ENCODE data around the gene IGSF10. TPM values are rescaled to one million over a fixed set of nuclear protein-coding genes. Genes with fewer than 3 reads are reported as not detected.

IGSF10 gene
- polyA plus RNA-seq, 1 donor (not counting 4 experiments of a cell fraction or from before 2014, with no cell fraction given): under 0.01 TPM

DNA sequence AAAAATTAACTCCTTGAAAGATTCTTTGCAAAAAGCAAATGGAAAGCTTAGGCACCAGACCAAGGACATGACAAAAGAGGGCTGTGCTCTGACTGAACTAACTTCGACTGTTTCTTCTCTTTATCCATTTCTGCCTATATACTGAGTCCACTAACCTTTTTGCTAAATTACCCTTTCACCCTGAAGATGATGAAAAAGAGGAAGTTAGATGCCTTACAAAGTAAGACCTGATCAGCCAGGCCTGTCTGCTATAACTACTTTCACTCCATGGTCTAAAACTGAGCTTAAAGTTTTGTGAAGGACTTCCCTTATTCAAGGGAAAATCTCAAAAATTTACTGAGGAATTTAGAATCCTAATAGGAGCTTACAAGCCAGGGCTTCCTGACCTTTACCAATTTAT is 6.2 kb upstream of the IGSF10 start:
- Histone ChIP-seq H3K27ac (ENCODE audit: control insufficient read depth, insufficient read depth, low read length) (no peak overlapping the region), H3K4me3 (ENCODE audit: control insufficient read depth in 2 of 3, extremely low read depth in 1 of 3, insufficient read depth in 2 of 3, low read depth in 1 of 3, low read length in 3 of 3) (no peak overlapping the region), H3K36me3 (ENCODE audit: control insufficient read depth in 2 of 2, extremely low read depth in 1 of 2, insufficient read depth in 2 of 2, low read length in 2 of 2) (no peaks in the 10 kb centered on the region), H4K20me1 (ENCODE audit: control insufficient read depth, extremely low read depth, insufficient read depth, low read length) (no peaks in the 10 kb centered on the region), H3K79me2 (ENCODE audit: control insufficient read depth, insufficient read depth, low read length) (no peaks in the 10 kb centered on the region), H3K9ac (ENCODE audit: control insufficient read depth, extremely low read depth, insufficient read depth, low read length) (no peak overlapping the region), H3K9me1 (ENCODE audit: control insufficient read depth, extremely low read depth, insufficient read depth, low read length) (no peaks in the 10 kb centered on the region), H2AFZ (ENCODE audit: control insufficient read depth, low read length) (no peak overlapping the region), H3K27me3 (ENCODE audit: control insufficient read depth, extremely low read depth, insufficient read depth, low read length) (peaks cover 2% of the 10 kb centered on the region), H3K4me2 (ENCODE audit: control insufficient read depth, extremely low read depth, insufficient read depth, low read depth, low read length) (no peak overlapping the region), H3K4me1 (ENCODE audit: control insufficient read depth, extremely low read depth, insufficient read depth, low read length) (no peaks in the 10 kb centered on the region), H3K9me3 (ENCODE audit: control insufficient read depth, low read depth, low read length) (no peaks in the 10 kb centered on the region)
- TF ChIP-seq EZH2 (IDR thresholded peaks at IDR 0.05; ENCODE audit: low read length): no peak
- TF ChIP-seq, protein P1, sequence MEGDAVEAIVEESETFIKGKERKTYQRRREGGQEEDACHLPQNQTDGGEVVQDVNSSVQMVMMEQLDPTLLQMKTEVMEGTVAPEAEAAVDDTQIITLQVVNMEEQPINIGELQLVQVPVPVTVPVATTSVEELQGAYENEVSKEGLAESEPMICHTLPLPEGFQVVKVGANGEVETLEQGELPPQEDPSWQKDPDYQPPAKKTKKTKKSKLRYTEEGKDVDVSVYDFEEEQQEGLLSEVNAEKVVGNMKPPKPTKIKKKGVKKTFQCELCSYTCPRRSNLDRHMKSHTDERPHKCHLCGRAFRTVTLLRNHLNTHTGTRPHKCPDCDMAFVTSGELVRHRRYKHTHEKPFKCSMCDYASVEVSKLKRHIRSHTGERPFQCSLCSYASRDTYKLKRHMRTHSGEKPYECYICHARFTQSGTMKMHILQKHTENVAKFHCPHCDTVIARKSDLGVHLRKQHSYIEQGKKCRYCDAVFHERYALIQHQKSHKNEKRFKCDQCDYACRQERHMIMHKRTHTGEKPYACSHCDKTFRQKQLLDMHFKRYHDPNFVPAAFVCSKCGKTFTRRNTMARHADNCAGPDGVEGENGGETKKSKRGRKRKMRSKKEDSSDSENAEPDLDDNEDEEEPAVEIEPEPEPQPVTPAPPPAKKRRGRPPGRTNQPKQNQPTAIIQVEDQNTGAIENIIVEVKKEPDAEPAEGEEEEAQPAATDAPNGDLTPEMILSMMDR (optimal IDR thresholded peaks at IDR 0.05 in 1 of 3, IDR thresholded peaks at IDR 0.05 in 1 of 3, conservative IDR thresholded peaks at IDR 0.05 in 1 of 3; ENCODE audit: extremely low read depth in 1 of 3, insufficient read depth in 2 of 3, low read length in 3 of 3): no peak
- DNase-seq (ENCODE audit: low read depth, low spot score) (no peak), FAIRE-seq (no peak)
- dilution Hi-C loops (cut with MboI; ENCODE audit: extremely low pct_ligation_motif_present, low sequenced_read_pairs): no loop called here

- Histone ChIP-seq H3K9ac (ENCODE audit: control insufficient read depth, extremely low read depth, insufficient read depth, low read length) (no peak overlapping the region), H2AFZ (ENCODE audit: control insufficient read depth, low read length) (no peak overlapping the region), H3K4me1 (ENCODE audit: control insufficient read depth, extremely low read depth, insufficient read depth, low read length) (peaks cover 5% of the 10 kb centered on the region), H3K9me3 (ENCODE audit: control insufficient read depth, low read depth, low read length) (no peaks in the 10 kb centered on the region), H3K27me3 (ENCODE audit: control insufficient read depth, extremely low read depth, insufficient read depth, low read length) (peaks cover 14% of the 10 kb centered on the region), H4K20me1 (ENCODE audit: control insufficient read depth, extremely low read depth, insufficient read depth, low read length) (no peaks in the 10 kb centered on the region), H3K27ac (ENCODE audit: control insufficient read depth, insufficient read depth, low read length) (no peak overlapping the region), H3K4me2 (ENCODE audit: control insufficient read depth, extremely low read depth, insufficient read depth, low read depth, low read length) (no peak overlapping the region), H3K79me2 (ENCODE audit: control insufficient read depth, insufficient read depth, low read length) (no peaks in the 10 kb centered on the region), H3K36me3 (ENCODE audit: control insufficient read depth in 2 of 2, extremely low read depth in 1 of 2, insufficient read depth in 2 of 2, low read length in 2 of 2) (no peaks in the 10 kb centered on the region), H3K4me3 (ENCODE audit: control insufficient read depth in 2 of 3, extremely low read depth in 1 of 3, insufficient read depth in 2 of 3, low read depth in 1 of 3, low read length in 3 of 3) (no peak overlapping the region), H3K9me1 (ENCODE audit: control insufficient read depth, extremely low read depth, insufficient read depth, low read length) (no peaks in the 10 kb centered on the region)
- DNase-seq (ENCODE audit: low read depth, low spot score): no peak
- no peak for FAIRE-seq
- dilution Hi-C loops (cut with MboI; ENCODE audit: extremely low pct_ligation_motif_present, low sequenced_read_pairs): no loop called here
- no peak for TF ChIP-seq EZH2 (IDR thresholded peaks at IDR 0.05; ENCODE audit: low read length)
- TF ChIP-seq, protein P1 (optimal IDR thresholded peaks at IDR 0.05 in 1 of 3, IDR thresholded peaks at IDR 0.05 in 1 of 3, conservative IDR thresholded peaks at IDR 0.05 in 1 of 3; ENCODE audit: extremely low read depth in 1 of 3, insufficient read depth in 2 of 3, low read length in 3 of 3): no peak
Observed at GRCh38 chr3:151462991-151463390, 2.1 kb upstream of the IGSF10 start.
